HG02763 (cell line): ENCODE results near the gene INHBE.

Experiments
- ATAC-seq: cut with Tn5 transposase; IDR thresholded peaks from one replicate; pipeline ENCODE4 v1.9.1; 2021; ENCODE audit warnings: mild to moderate bottlenecking, moderate library complexity; ENCODE audit not compliant: unreplicated experiment

INHBE gene

GRCh38 chr12:57473886-57474285 is 18.8 kb downstream of the INHBE start:
- ATAC-seq: no peak

- no peak for ATAC-seq
These were observed 19.3 kb downstream of the INHBE start for GRCh38 chr12:57474430-57474829.

GRCh38 chr12:57474862-57475261 is 19.8 kb downstream of the INHBE start:
- no peak for ATAC-seq

GRCh38 chr12:57475271-57476161 is 20.4 kb downstream of the INHBE start:
- no peak for ATAC-seq

GRCh38 chr12:57476162-57476992 is 21.3 kb downstream of the INHBE start:
- ATAC-seq: peak; percentile 30

- ATAC-seq: no peak
These were observed 22.0 kb downstream of the INHBE start for GRCh38 chr12:57476993-57477709.

- ATAC-seq: peak; percentile 37
These were observed 22.9 kb downstream of the INHBE start for GRCh38 chr12:57477710-57478681.

- ATAC-seq: no peak
These were observed 23.9 kb downstream of the INHBE start for GRCh38 chr12:57479043-57479375.

GRCh38 chr12:57479376-57480115 is 24.4 kb downstream of the INHBE start, which contains the start of gene ARHGAP9:
Gene ARHGAP9, minus strand, starts transcription at chr12:57479866. Its CDS starts 460 bp downstream, at chr12:57479406.
- no peak for ATAC-seq

- no peak for ATAC-seq
These were observed 26.6 kb downstream of the INHBE start for GRCh38 chr12:57481671-57482070.

GRCh38 chr12:57483466-57483865 is 28.4 kb downstream of the INHBE start:
- ATAC-seq: no peak

GRCh38 chr12:57485695-57486094 is 30.6 kb downstream of the INHBE start:
- ATAC-seq: no peak

- no peak for ATAC-seq
These were observed 32.0 kb downstream of the INHBE start for GRCh38 chr12:57487055-57487596.

GRCh38 chr12:57487597-57488401 is 32.7 kb downstream of the INHBE start, which contains the start of gene MARS1:
Gene MARS1, plus strand, starts transcription at chr12:57488068. Its CDS starts 23 bp downstream, at chr12:57488091.
- peak; percentile 98 for ATAC-seq

- ATAC-seq: no peak
These were observed 33.5 kb downstream of the INHBE start for GRCh38 chr12:57488402-57489156.

- no peak for ATAC-seq
These were observed 34.1 kb downstream of the INHBE start for GRCh38 chr12:57489157-57489641.

- ATAC-seq: no peak
These were observed 35.0 kb downstream of the INHBE start for GRCh38 chr12:57490126-57490525.
